K562 (cell line): ENCODE measurements around the gene TMEM72. TPM values are rescaled to one million over a fixed set of nuclear protein-coding genes. Genes with fewer than 3 reads are reported as not detected.

Experiments
- ATAC-seq: fragments of 200-7000 bp; cut with Tn5 transposase; 3 replicates; pipeline ENCODE4 v1.9.1; 2020; ENCODE audit warnings: moderate library complexity
- BruUV-seq: library from RNA; stranded (reverse); fragments of 400-500 nt; replicated peaks from 2 replicates; lab custom pipeline; 2021; lab: Mats Ljungman, UMichigan
- CTCF ChIA-PET: fragments of 300-600 bp; formaldehyde crosslinking; extraction: SDS; loops from one replicate; lab custom pipeline; 2021; ENCODE audit warnings: low intra/inter-chr PET ratio; lab: Yijun Ruan, JAX
- POLR2A ChIA-PET: fragments of 300-600, 350-650 bp; sonication (Branson Sonifier 250); formaldehyde crosslinking; extraction: SDS; loops from one replicate; lab custom pipeline; 2021; ENCODE audit warnings: antibody characterized with exemption, inconsistent platforms; lab: Yijun Ruan, JAX
- DNase-seq, 4 experiments: peaks; one replicate each; pipeline versions ENCODE4 v3.0.0 to v3.0.0-alpha.2; 2011 to 2018; ENCODE audit warnings: low spot score in 3 of 4, mixed read lengths in 3 of 4; ENCODE audit errors: extremely low read depth in 1 of 4
- FAIRE-seq: peaks from 2 replicates; lab custom pipeline; 2011; peaks lifted over from hg19 to GRCh38; lab: Jason Lieb, UNC
- H2AFZ ChIP-seq: 2 replicates; pipeline ENCODE4 v1.6.0; 2011; ENCODE audit warnings: low read depth, low read length, control low read depth, inconsistent platforms
- H3K27ac ChIP-seq: fragments of 200-600 bp; 3 replicates; pipeline ENCODE4 v1.8.0; 2011; ENCODE audit warnings: low read depth, mild to moderate bottlenecking, control low read depth, inconsistent platforms, low read length, moderate library complexity, mixed read lengths; ENCODE audit errors: extremely low read depth
- H3K27me3 ChIP-seq, 2 experiments: fragments of 300-600 bp in 1 of 2; 2 replicates in 1 of 2; 3 replicates in 1 of 2; pipeline versions ENCODE4 v1.6.0 to v1.8.0; 2011; ENCODE audit warnings: inconsistent platforms in 2 of 2, low read length in 2 of 2, mild to moderate bottlenecking in 1 of 2, mixed read lengths in 1 of 2, moderate library complexity in 1 of 2; ENCODE audit not compliant: control insufficient read depth in 2 of 2, insufficient read depth in 2 of 2
- H3K36me3 ChIP-seq: fragments of 300-600 bp; 3 replicates; pipeline ENCODE4 v1.8.0; 2011; ENCODE audit warnings: mild to moderate bottlenecking, low read length, inconsistent platforms; ENCODE audit not compliant: control insufficient read depth, insufficient read depth
- H3K4me1 ChIP-seq, 2 experiments: fragments of 200-600 bp in 1 of 2; replicated peaks in 1 of 2; 2 replicates in 1 of 2; 3 replicates in 1 of 2; pipeline versions ENCODE4 v1.5.1 to v1.8.0; 2011; ENCODE audit warnings: inconsistent platforms in 2 of 2, low read length in 2 of 2, mild to moderate bottlenecking in 1 of 2, mixed read lengths in 1 of 2, moderate library complexity in 1 of 2; ENCODE audit not compliant: control insufficient read depth in 2 of 2, insufficient read depth in 2 of 2
- H3K4me2 ChIP-seq: 2 replicates; pipeline ENCODE4 v1.6.1; 2011; ENCODE audit warnings: low read length, control low read depth, inconsistent platforms, mixed read lengths; ENCODE audit not compliant: insufficient read depth
- H3K4me3 ChIP-seq: fragments of 200-600 bp; sonication (generic), shearing (Covaris generic); 2 replicates; pipeline ENCODE4 v1.5.1; 2016; ENCODE audit warnings: control low read depth, inconsistent platforms
- H3K79me2 ChIP-seq: fragments of 200-600 bp; 3 replicates; pipeline ENCODE4 v1.8.0; 2011; ENCODE audit warnings: low read length, inconsistent platforms; ENCODE audit not compliant: control insufficient read depth, insufficient read depth
- H3K9ac ChIP-seq, 2 experiments: 2 replicates each; pipeline versions ENCODE4 v1.6.0 to v1.6.1; 2011; ENCODE audit warnings: low read depth in 2 of 2, low read length in 2 of 2, control low read depth in 1 of 2, inconsistent platforms in 1 of 2, mild to moderate bottlenecking in 1 of 2, mixed read lengths in 1 of 2; ENCODE audit not compliant: insufficient read depth in 1 of 2
- H3K9me1 ChIP-seq: one replicate; pipeline ENCODE4 v1.6.0; 2011; ENCODE audit warnings: inconsistent platforms, mild to moderate bottlenecking, low read length, moderate library complexity; ENCODE audit not compliant: control insufficient read depth, insufficient read depth
- H3K9me3 ChIP-seq: replicated peaks from 2 replicates; pipeline ENCODE4 v1.5.1; 2011; ENCODE audit warnings: low read depth, low read length, inconsistent platforms; ENCODE audit not compliant: control insufficient read depth, insufficient read depth
- H4K20me1 ChIP-seq: replicated peaks from 2 replicates; pipeline ENCODE4 v1.6.1; 2011; ENCODE audit warnings: low read length, inconsistent platforms, mixed read lengths; ENCODE audit not compliant: control insufficient read depth, insufficient read depth
- EWSR1 ChIP-seq: fragments of 450-650 bp; IDR thresholded peaks from 2 replicates; pipeline ENCODE4 v1.6.1; 2018; ENCODE audit warnings: borderline replicate concordance, mild to moderate bottlenecking, low read depth, moderate library complexity; ENCODE audit not compliant: partially characterized antibody
- FOS ChIP-seq: IDR thresholded peaks from 3 replicates; pipeline ENCODE4 v1.6.1; 2011; ENCODE audit not compliant: insufficient read length; ENCODE audit errors: extremely low read depth
- HNRNPH1 ChIP-seq: fragments of 200-400 bp; formaldehyde crosslinking; optimal IDR thresholded peaks from 2 replicates; pipeline ENCODE3; 2017; ENCODE audit warnings: low read depth, mild to moderate bottlenecking, low read length, moderate library complexity
- IRF1 ChIP-seq: sonication (generic); formaldehyde crosslinking; IDR thresholded peaks from 2 replicates; pipeline ENCODE4 v1.8.0; 2022; ENCODE audit warnings: missing genetic modification reagents, mild to moderate bottlenecking, borderline replicate concordance
- NONO ChIP-seq, 2 experiments: fragments of 200-400 bp in 1 of 2; fragments of 450-650 bp in 1 of 2; formaldehyde crosslinking in 1 of 2; IDR thresholded peaks; 2 replicates each; pipeline ENCODE4 v1.6.1; 2017; ENCODE audit warnings: low read depth in 2 of 2, mild to moderate bottlenecking in 2 of 2, moderate library complexity in 2 of 2, low read length in 1 of 2
- WGBS: fragments of 100-300 bp; shearing (Covaris generic); methylation state at CpG from one replicate; pipeline ENCODE4 v1.1.6; 2016; ENCODE audit warnings: low coverage, mixed read lengths; ENCODE audit not compliant: insufficient coverage; ENCODE audit errors: missing lambda C conversion rate; 5-methylcytosine and 5-hydroxymethylcytosine counted together
- in situ Hi-C: fragments of 300-500 bp; cut with MboI; formaldehyde crosslinking; loops from 4 replicates; pipeline ENCODE4 v1.15.0; 2018; ENCODE audit warnings: inconsistent platforms, mixed read lengths
- intact Hi-C: fragments of 100-400 bp; cut with micrococcal nuclease; formaldehyde crosslinking; loops from 2 replicates; pipeline ENCODE4 v1.14.2; 2022
- polyA plus RNA-seq, 8 experiments: library from polyadenylated mRNA; depleted of rRNA in 4 of 8; stranded (reverse) in 5 of 8; unstranded in 3 of 8; fragments of >200 nt; fragmentation: Nextera tagmentation in 2 of 8; fragmentation: Illumina TruSeq in 1 of 8; extraction: Ambion mirVana in 2 of 8; extraction: Trizol in 1 of 8; gene quantifications; 2 replicates each; pipeline versions ENCODE4 v1.2.1 to v1.2.3, GENCODE V29; 2011 to 2014; ENCODE audit warnings: inconsistent platforms in 1 of 8, missing spikeins in 1 of 8
- total RNA-seq, 7 experiments: library from RNA; depleted of rRNA in 6 of 7; stranded (reverse); fragments of >200 nt in 6 of 7; fragmentation: Illumina TruSeq in 2 of 7; extraction: Trizol in 2 of 7; gene quantifications; 2 replicates each; pipeline versions ENCODE4 v1.2.1 to v1.2.3, GENCODE V29; 2011 to 2021; ENCODE audit warnings: low replicate concordance in 1 of 7
- TF ChIP-seq, protein P1 (sequence below), 2 experiments: fragments of 450-650 bp; IDR thresholded peaks; 2 replicates each; pipeline ENCODE4 v1.6.1; 2018; ENCODE audit warnings: mild to moderate bottlenecking in 2 of 2, low read depth in 1 of 2; ENCODE audit not compliant: partially characterized antibody in 2 of 2

The TMEM72 gene
- total and polyA plus RNA-seq, 9 of the 15 experiments (the other 6 are each of a cell fraction or from before 2014, with no cell fraction given): not detected

GRCh38 chr10:44986179-44986578 lies 75.0 kb downstream of the TMEM72 start:
- FAIRE-seq (peak; percentile 15), DNase-seq (no peak), ATAC-seq (no peak)
- Histone ChIP-seq H4K20me1 (0 out of 2 replicates have a peak, but pooled peaks cover 3% of the 10 kb centered on the region), H3K9me1 (no peaks in the 10 kb centered on the region), H3K4me2 (no peak overlapping the region; the same call in 1 of the 2 replicates), H3K27me3 (peaks cover 14 to 45% of the 10 kb centered on the region in 2 experiments), H3K27ac (no peak overlapping the region), H2AFZ (no peak overlapping the region), H3K79me2 (no peaks in the 10 kb centered on the region), H3K9me3 (no peaks in the 10 kb centered on the region), H3K36me3 (no peaks in the 10 kb centered on the region), H3K4me1 (peaks cover 12 to 26% of the 10 kb centered on the region in 2 experiments), H3K9ac (no peak overlapping the region), H3K4me3 (no peak overlapping the region)
- WGBS: 14% methylated on average over 3 of the region's 3 CpGs
- no TSS peak for BruUV-seq
- POLR2A ChIA-PET: interaction anchor here (0.7 to 0.8 kb wide), 2 partner anchors 9 to 49 kb away, joined by 3 read pairs; no protein-coding TSS in a partner anchor
- CTCF ChIA-PET: no interaction called here
- intact Hi-C loops (no loop called here), in situ Hi-C loops (no loop called here)
- TF ChIP-seq NONO (IDR thresholded peaks at IDR 0.05; ENCODE audit: low read depth in 2 of 2, low read length in 1 of 2) (no peak), FOS (no peak), IRF1 (CRISPR knock-in tag) (no peak), HNRNPH1 (no peak), EWSR1 (no peak)
- TF ChIP-seq, protein P1, sequence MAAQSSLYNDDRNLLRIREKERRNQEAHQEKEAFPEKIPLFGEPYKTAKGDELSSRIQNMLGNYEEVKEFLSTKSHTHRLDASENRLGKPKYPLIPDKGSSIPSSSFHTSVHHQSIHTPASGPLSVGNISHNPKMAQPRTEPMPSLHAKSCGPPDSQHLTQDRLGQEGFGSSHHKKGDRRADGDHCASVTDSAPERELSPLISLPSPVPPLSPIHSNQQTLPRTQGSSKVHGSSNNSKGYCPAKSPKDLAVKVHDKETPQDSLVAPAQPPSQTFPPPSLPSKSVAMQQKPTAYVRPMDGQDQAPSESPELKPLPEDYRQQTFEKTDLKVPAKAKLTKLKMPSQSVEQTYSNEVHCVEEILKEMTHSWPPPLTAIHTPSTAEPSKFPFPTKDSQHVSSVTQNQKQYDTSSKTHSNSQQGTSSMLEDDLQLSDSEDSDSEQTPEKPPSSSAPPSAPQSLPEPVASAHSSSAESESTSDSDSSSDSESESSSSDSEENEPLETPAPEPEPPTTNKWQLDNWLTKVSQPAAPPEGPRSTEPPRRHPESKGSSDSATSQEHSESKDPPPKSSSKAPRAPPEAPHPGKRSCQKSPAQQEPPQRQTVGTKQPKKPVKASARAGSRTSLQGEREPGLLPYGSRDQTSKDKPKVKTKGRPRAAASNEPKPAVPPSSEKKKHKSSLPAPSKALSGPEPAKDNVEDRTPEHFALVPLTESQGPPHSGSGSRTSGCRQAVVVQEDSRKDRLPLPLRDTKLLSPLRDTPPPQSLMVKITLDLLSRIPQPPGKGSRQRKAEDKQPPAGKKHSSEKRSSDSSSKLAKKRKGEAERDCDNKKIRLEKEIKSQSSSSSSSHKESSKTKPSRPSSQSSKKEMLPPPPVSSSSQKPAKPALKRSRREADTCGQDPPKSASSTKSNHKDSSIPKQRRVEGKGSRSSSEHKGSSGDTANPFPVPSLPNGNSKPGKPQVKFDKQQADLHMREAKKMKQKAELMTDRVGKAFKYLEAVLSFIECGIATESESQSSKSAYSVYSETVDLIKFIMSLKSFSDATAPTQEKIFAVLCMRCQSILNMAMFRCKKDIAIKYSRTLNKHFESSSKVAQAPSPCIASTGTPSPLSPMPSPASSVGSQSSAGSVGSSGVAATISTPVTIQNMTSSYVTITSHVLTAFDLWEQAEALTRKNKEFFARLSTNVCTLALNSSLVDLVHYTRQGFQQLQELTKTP (IDR thresholded peaks at IDR 0.05; ENCODE audit: low read depth in 1 of 2, partially characterized antibody in 2 of 2): no peak

Other genes with a start within 250 kb of the TMEM72 start
- 0.04 and 0.09 TPM in 2 replicates for gene RASSF4, start 48.5 kb downstream of the TMEM72 start, total RNA-seq (2014; rRNA removed)
- gene RASSF4, start 48.5 kb downstream of the TMEM72 start, total RNA-seq (2014; rRNA removed; fragmentation: Illumina TruSeq; extraction: Trizol): not detected in 2 replicates
- gene RASSF4, start 48.5 kb downstream of the TMEM72 start, total RNA-seq (2015; rRNA removed; fragmentation: Illumina TruSeq; extraction: Trizol): not detected in 2 replicates
- gene RASSF4, start 48.5 kb downstream of the TMEM72 start, total RNA-seq (2021): 0.18 and 0.62 TPM in 2 replicates
- gene RASSF4, start 48.5 kb downstream of the TMEM72 start, polyA plus RNA-seq (2011; rRNA removed): 0.05 and 0.13 TPM in 2 replicates
- 0.10 TPM in 1 of 2 replicates, not detected in the other for gene RASSF4, start 48.5 kb downstream of the TMEM72 start, polyA plus RNA-seq (2014; fragmentation: Illumina TruSeq; extraction: Trizol)
- gene RASSF4, start 48.5 kb downstream of the TMEM72 start, polyA plus RNA-seq (2014; fragmentation: Nextera tagmentation; extraction: Ambion mirVana): under 1 TPM in 1 of 2 experiments, not detected in 1; 0.01 TPM
- 0.13 TPM in 1 of 2 replicates, not detected in the other for gene RASSF4, start 48.5 kb downstream of the TMEM72 start, polyA plus RNA-seq (2014; rRNA removed)
- gene DEPP1, start 67.5 kb downstream of the TMEM72 start, total RNA-seq (2014; rRNA removed): 0.33 and 0.54 TPM in 2 replicates
- gene DEPP1, start 67.5 kb downstream of the TMEM72 start, total RNA-seq (2014; rRNA removed; fragmentation: Illumina TruSeq; extraction: Trizol): 0.06 and 0.07 TPM in 2 replicates
- 0.11 and 0.18 TPM in 2 replicates for gene DEPP1, start 67.5 kb downstream of the TMEM72 start, total RNA-seq (2015; rRNA removed; fragmentation: Illumina TruSeq; extraction: Trizol)
- gene DEPP1, start 67.5 kb downstream of the TMEM72 start, total RNA-seq (2021): 0.34 and 0.40 TPM in 2 replicates
- gene DEPP1, start 67.5 kb downstream of the TMEM72 start, polyA plus RNA-seq (2011; rRNA removed): 0.42 and 1.1 TPM in 2 replicates
- 0.19 TPM in 2 replicates for gene DEPP1, start 67.5 kb downstream of the TMEM72 start, polyA plus RNA-seq (2014; fragmentation: Illumina TruSeq; extraction: Trizol)
- gene DEPP1, start 67.5 kb downstream of the TMEM72 start, polyA plus RNA-seq (2014; fragmentation: Nextera tagmentation; extraction: Ambion mirVana): under 1 TPM in 1 of 2 experiments, not detected in 1; 0.04 TPM
- gene DEPP1, start 67.5 kb downstream of the TMEM72 start, polyA plus RNA-seq (2014; rRNA removed): 0.21 and 0.26 TPM in 2 replicates
- 35.9 and 36.2 TPM in 2 replicates for gene ZNF22, start 89.6 kb downstream of the TMEM72 start, total RNA-seq (2014; rRNA removed)
- gene ZNF22, start 89.6 kb downstream of the TMEM72 start, total RNA-seq (2014; rRNA removed; fragmentation: Illumina TruSeq; extraction: Trizol): 68.4 and 69.4 TPM in 2 replicates
- 47.9 and 48.6 TPM in 2 replicates for gene ZNF22, start 89.6 kb downstream of the TMEM72 start, total RNA-seq (2015; rRNA removed; fragmentation: Illumina TruSeq; extraction: Trizol)
- 40.5 and 52.9 TPM in 2 replicates for gene ZNF22, start 89.6 kb downstream of the TMEM72 start, total RNA-seq (2021)
- 39.2 and 51.2 TPM in 2 replicates for gene ZNF22, start 89.6 kb downstream of the TMEM72 start, polyA plus RNA-seq (2011; rRNA removed)
- gene ZNF22, start 89.6 kb downstream of the TMEM72 start, polyA plus RNA-seq (2014; fragmentation: Illumina TruSeq; extraction: Trizol): 51.3 and 62.2 TPM in 2 replicates
- 10 to 100 TPM; 92.2 to 98.7 TPM for gene ZNF22, start 89.6 kb downstream of the TMEM72 start, polyA plus RNA-seq (2014; fragmentation: Nextera tagmentation; extraction: Ambion mirVana)
- gene ZNF22, start 89.6 kb downstream of the TMEM72 start, polyA plus RNA-seq (2014; rRNA removed): 42.4 and 60.4 TPM in 2 replicates